GM12864 (cell line): ENCODE data around the gene MED9.
"Not testable (repeated sequence)": the region's sequence is repeated elsewhere in the genome, so short reads cannot be mapped to it uniquely, and the experiment has no call there.

Experiments used
- DNase-seq: peaks from one replicate; pipeline ENCODE4 v3.0.0-alpha.2; 2011; ENCODE audit warnings: low read depth
- H3K4me3 ChIP-seq: 2 replicates; pipeline ENCODE4 v1.5.1; 2011; ENCODE audit warnings: mild to moderate bottlenecking, low read depth, low read length, control low read depth
- CTCF ChIP-seq: IDR thresholded peaks from 2 replicates; pipeline ENCODE4 v1.5.1; 2011; ENCODE audit warnings: low read depth, mild to moderate bottlenecking, moderate library complexity, low read length, control low read depth, inconsistent platforms; ENCODE audit errors: missing control alignments

Gene MED9, protein sequence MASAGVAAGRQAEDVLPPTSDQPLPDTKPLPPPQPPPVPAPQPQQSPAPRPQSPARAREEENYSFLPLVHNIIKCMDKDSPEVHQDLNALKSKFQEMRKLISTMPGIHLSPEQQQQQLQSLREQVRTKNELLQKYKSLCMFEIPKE

GRCh38 chr17:17476865-17477467 lies at the start of gene MED9:
Gene MED9 (plus strand): TSS chr17:17477000. CDS start chr17:17477042, 42 bp downstream.
- DNase-seq, result peak; percentile 71
- peak within 1 kb of the TSS; percentile 94 for H3K4me3 ChIP-seq
- TF ChIP-seq CTCF, result no peak

DNA sequence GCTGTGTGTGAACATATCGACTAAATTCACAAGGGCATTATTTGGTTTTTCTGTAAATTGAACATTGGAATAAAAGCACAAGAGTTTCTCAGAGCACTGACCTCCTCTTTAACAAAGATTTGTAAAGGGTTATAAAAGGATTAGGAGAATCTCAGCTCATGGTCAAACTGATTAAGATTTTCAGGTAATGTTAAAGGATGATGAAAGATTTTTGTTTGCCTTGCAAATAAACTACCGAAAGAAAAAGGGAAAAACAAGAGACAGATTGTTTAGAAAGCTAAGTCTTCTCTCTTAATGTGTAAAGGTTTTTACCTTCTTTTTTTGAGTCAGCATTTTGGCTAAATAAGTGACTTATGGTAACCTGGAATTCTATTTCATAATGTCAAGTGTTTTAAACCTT lies 47.6 kb upstream of the MED9 start:
- no peak overlapping the region for H3K4me3 ChIP-seq
- DNase-seq, result no peak
- no peak for TF ChIP-seq CTCF

GRCh38 chr17:17430924-17431323 lies 45.9 kb upstream of the MED9 start:
- DNase-seq, H3K4me3 ChIP-seq: not testable (repeated sequence)

DNA sequence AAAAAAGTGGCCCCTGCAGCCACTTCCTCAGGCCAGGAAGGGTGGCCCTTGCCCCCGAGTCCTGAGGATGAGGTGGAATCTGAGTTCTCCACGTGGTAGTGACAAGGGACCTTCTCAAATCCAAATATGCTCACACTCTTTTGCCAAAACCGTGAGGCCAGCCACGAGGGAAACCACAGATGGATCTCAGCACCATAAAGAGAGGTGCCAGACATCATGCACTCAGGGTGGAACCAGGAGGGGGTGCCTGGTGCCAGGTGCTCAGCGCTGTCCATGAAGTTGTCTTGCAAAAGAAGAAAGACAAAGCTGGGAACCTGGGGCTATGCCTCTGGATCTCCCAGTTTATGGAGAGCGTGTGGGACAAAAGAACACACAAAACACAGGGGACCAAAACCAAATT lies 45.2 kb upstream of the MED9 start:
- H3K4me3 ChIP-seq, result no peak overlapping the region
- DNase-seq, result no peak
- TF ChIP-seq CTCF, result no peak

GRCh38 chr17:17433000-17433703 lies 43.6 kb upstream of the MED9 start:
- no peak for DNase-seq
- H3K4me3 ChIP-seq, result no peak overlapping the region
- TF ChIP-seq CTCF, result no peak

GRCh38 chr17:17434477-17434876 lies 42.3 kb upstream of the MED9 start:
- no peak for TF ChIP-seq CTCF
- no peak for DNase-seq

DNA sequence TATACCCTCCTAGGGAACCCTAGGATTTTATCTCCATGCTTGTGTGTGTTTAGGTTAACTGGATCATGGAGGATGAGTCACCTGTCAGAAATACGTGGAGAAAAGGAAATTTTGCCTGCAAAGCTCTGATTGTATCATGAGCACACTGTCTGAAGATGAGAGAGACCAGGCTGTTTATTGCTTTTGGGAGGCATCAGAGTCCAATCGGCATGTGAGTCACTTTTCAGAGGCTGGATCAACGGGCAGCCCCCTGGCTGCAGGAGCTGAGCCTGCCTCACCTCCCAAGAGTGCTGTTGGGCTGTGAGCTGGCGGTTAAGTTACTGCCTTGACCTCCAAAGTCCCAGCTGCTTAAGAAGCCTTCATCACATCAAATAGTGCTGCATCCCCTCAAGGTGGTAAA lies 41.5 kb upstream of the MED9 start:
- no peak for DNase-seq
- no peak overlapping the region for H3K4me3 ChIP-seq
- TF ChIP-seq CTCF, result no peak

More at GRCh38 chr17:17434477-17434876, 42.3 kb upstream of the MED9 start:
- H3K4me3 ChIP-seq, result no peak overlapping the region
